Mesenchymal stem cell (in vitro differentiated cells and primary cell): Measurements from ENCODE around the gene PARK7.

ENCODE experiments used
- DNase-seq: peaks from one replicate; pipeline ENCODE4 v3.0.0-alpha.2; 2013
- H2AFZ ChIP-seq: one replicate; pipeline ENCODE4 v1.6.1; 2013; ENCODE audit warnings: low read depth, mild to moderate bottlenecking, control low read depth, inconsistent platforms, low read length, moderate library complexity
- H2AK5ac ChIP-seq: 2 replicates; pipeline ENCODE4 v1.6.1; 2013; ENCODE audit warnings: low read length, moderate library complexity, mild to moderate bottlenecking, inconsistent platforms; ENCODE audit not compliant: severe bottlenecking
- H2BK120ac ChIP-seq: one replicate; pipeline ENCODE4 v1.6.1; 2013; ENCODE audit warnings: low read depth, mild to moderate bottlenecking, inconsistent platforms, low read length, moderate library complexity
- H2BK12ac ChIP-seq, 2 experiments: one replicate each; pipeline ENCODE4 v1.6.1; 2013; ENCODE audit warnings: inconsistent platforms in 2 of 2, low read length in 2 of 2, mild to moderate bottlenecking in 2 of 2, moderate library complexity in 2 of 2, control low read depth in 1 of 2
- H2BK15ac ChIP-seq: one replicate; pipeline ENCODE4 v1.6.1; 2013; ENCODE audit warnings: mild to moderate bottlenecking, low read depth, inconsistent platforms; ENCODE audit not compliant: poor library complexity, severe bottlenecking
- H2BK5ac ChIP-seq: 2 replicates; pipeline ENCODE4 v1.6.1; 2013; ENCODE audit warnings: low read depth, mild to moderate bottlenecking, low read length, control low read depth, inconsistent platforms; ENCODE audit not compliant: poor library complexity, severe bottlenecking
- H3K14ac ChIP-seq, 2 experiments: one replicate each; pipeline ENCODE4 v1.6.1; 2013; ENCODE audit warnings: inconsistent platforms in 2 of 2, low read length in 2 of 2, control low read depth in 1 of 2, mild to moderate bottlenecking in 1 of 2, moderate library complexity in 1 of 2
- H3K18ac ChIP-seq, 2 experiments: one replicate each; pipeline ENCODE4 v1.6.1; 2013; ENCODE audit warnings: inconsistent platforms in 2 of 2, low read length in 2 of 2, control low read depth in 1 of 2, low read depth in 1 of 2, mild to moderate bottlenecking in 1 of 2
- H3K23ac ChIP-seq, 2 experiments: one replicate each; pipeline ENCODE4 v1.6.1; 2013; ENCODE audit warnings: inconsistent platforms in 2 of 2, low read length in 2 of 2, mild to moderate bottlenecking in 2 of 2, moderate library complexity in 2 of 2, control low read depth in 1 of 2
- H3K27ac ChIP-seq: 2 replicates; pipeline ENCODE4 v1.5.1; 2013; ENCODE audit warnings: mild to moderate bottlenecking, moderate library complexity, low read length, control low read depth, inconsistent platforms; ENCODE audit not compliant: poor library complexity, severe bottlenecking
- H3K27me3 ChIP-seq, 2 experiments: 2 replicates each; pipeline versions ENCODE4 v1.6.1 to v1.7.0; 2013; ENCODE audit warnings: low read length in 2 of 2, mild to moderate bottlenecking in 2 of 2, moderate library complexity in 2 of 2, control low read depth in 1 of 2, inconsistent platforms in 1 of 2; ENCODE audit not compliant: control insufficient read depth in 1 of 2, insufficient read depth in 1 of 2
- H3K36me3 ChIP-seq, 2 experiments: 2 replicates each; pipeline versions ENCODE4 v1.6.1 to v1.7.0; 2013; ENCODE audit warnings: low read length in 2 of 2, control low read depth in 1 of 2, inconsistent platforms in 1 of 2, low read depth in 1 of 2, mild to moderate bottlenecking in 1 of 2; ENCODE audit not compliant: insufficient read depth in 2 of 2, control insufficient read depth in 1 of 2
- H3K4ac ChIP-seq, 2 experiments: one replicate each; pipeline ENCODE4 v1.6.1; 2013; ENCODE audit warnings: inconsistent platforms in 2 of 2, low read length in 2 of 2, mild to moderate bottlenecking in 2 of 2, moderate library complexity in 2 of 2, control low read depth in 1 of 2, low read depth in 1 of 2
- H3K4me1 ChIP-seq: 2 replicates; pipeline ENCODE4 v1.6.1; 2013; ENCODE audit warnings: low read depth, low read length, control low read depth; ENCODE audit not compliant: control insufficient read depth, insufficient read depth
- H3K4me2 ChIP-seq: 2 replicates; pipeline ENCODE4 v1.6.1; 2013; ENCODE audit warnings: low read length, mild to moderate bottlenecking, inconsistent platforms; ENCODE audit not compliant: poor library complexity, severe bottlenecking
- H3K4me3 ChIP-seq, 2 experiments: 2 replicates each; pipeline versions ENCODE4 v1.5.1 to v1.7.0; 2013; ENCODE audit warnings: low read length in 2 of 2, mild to moderate bottlenecking in 2 of 2, control low read depth in 1 of 2, low read depth in 1 of 2; ENCODE audit not compliant: insufficient read depth in 1 of 2
- H3K79me1 ChIP-seq: replicated peaks from 2 replicates; pipeline ENCODE4 v1.6.1; 2013; ENCODE audit warnings: mild to moderate bottlenecking, control low read depth, low read length, inconsistent platforms; ENCODE audit not compliant: poor library complexity, severe bottlenecking
- H3K9ac ChIP-seq: 2 replicates; pipeline ENCODE4 v1.7.0; 2013; ENCODE audit warnings: mild to moderate bottlenecking, low read length, moderate library complexity
- H3K9me3 ChIP-seq: 2 replicates; pipeline ENCODE4 v1.7.0; 2013; ENCODE audit warnings: mild to moderate bottlenecking, low read length; ENCODE audit not compliant: control insufficient read depth
- H4K8ac ChIP-seq: one replicate; pipeline ENCODE4 v1.6.1; 2013; ENCODE audit warnings: inconsistent platforms, mild to moderate bottlenecking, low read length, moderate library complexity
- H4K91ac ChIP-seq: one replicate; pipeline ENCODE4 v1.6.1; 2013; ENCODE audit warnings: mild to moderate bottlenecking, low read length, inconsistent platforms
- WGBS: methylation state at CpG from one replicate; pipeline ENCODE4 v1.1.7; 2013; ENCODE audit warnings: mixed read lengths; 5-methylcytosine and 5-hydroxymethylcytosine counted together

Gene PARK7

GRCh38 chr1:7991504-7992440, 30.3 kb downstream of the PARK7 start:
- Histone ChIP-seq H3K4ac (no peak overlapping the region), H4K91ac (peak overlapping the region; percentile 80), H2AK5ac (peak overlapping the region; percentile 45), H3K27ac (no peak overlapping the region), H3K79me1 (no peaks in the 10 kb centered on the region), H2AFZ (no peak overlapping the region), H3K4me1 (peaks cover 7% of the 10 kb centered on the region), H3K4me3 (no peak overlapping the region), H3K18ac (peak overlapping the region; percentile 66 to 75), H2BK5ac (peak overlapping the region; percentile 57), H3K36me3 (peaks cover 6 to 16% of the 10 kb centered on the region in 2 experiments), H2BK120ac (peak overlapping the region; percentile 19), H3K23ac (no peak overlapping the region), H3K9me3 (no peaks in the 10 kb centered on the region), H3K4me2 (no peak overlapping the region), H2BK15ac (peak overlapping the region; percentile 28), H3K14ac (no peak overlapping the region), H3K9ac (no peak overlapping the region), H2BK12ac (peak overlapping the region; percentile 77), H4K8ac (no peak overlapping the region), H3K27me3 (no peaks in the 10 kb centered on the region)
- 75% methylated on average over 16 of the region's 18 CpGs for WGBS
- DNase-seq: peak; percentile 48

GRCh38 chr1:7992885-7993284, 31.4 kb downstream of the PARK7 start:
- no peak overlapping the region for H2AFZ ChIP-seq
- H3K79me1 ChIP-seq: no peaks in the 10 kb centered on the region
- H2BK120ac ChIP-seq: no peak overlapping the region
- DNase-seq: no peak
- no peak overlapping the region for H3K27ac ChIP-seq
- H2BK5ac ChIP-seq: no peak overlapping the region
- H3K23ac ChIP-seq: no peak overlapping the region
- no peak overlapping the region for H3K4me2 ChIP-seq
- no peak overlapping the region for H3K4ac ChIP-seq
- H4K8ac ChIP-seq: no peak overlapping the region
- H3K27me3 ChIP-seq: no peaks in the 10 kb centered on the region
- H2BK12ac ChIP-seq: peak overlapping the region in 1 of 2 experiments; percentile 76
- WGBS: no CpG with 5 or more reads among the region's 4 CpGs
- no peaks in the 10 kb centered on the region for H3K9me3 ChIP-seq
- peaks cover 0 to 11% of the 10 kb centered on the region in 2 experiments for H3K36me3 ChIP-seq
- no peak overlapping the region for H3K14ac ChIP-seq
- H4K91ac ChIP-seq: no peak overlapping the region
- H3K9ac ChIP-seq: no peak overlapping the region
- no peak overlapping the region for H3K4me3 ChIP-seq
- peaks cover 7% of the 10 kb centered on the region for H3K4me1 ChIP-seq
- no peak overlapping the region for H2AK5ac ChIP-seq
- no peak overlapping the region for H2BK15ac ChIP-seq
- H3K18ac ChIP-seq: peak overlapping the region in 1 of 2 experiments; percentile 54

GRCh38 chr1:7993593-7994479, 32.3 kb downstream of the PARK7 start:
- DNase-seq: peak; percentile 95
- no peak overlapping the region for H3K9ac ChIP-seq
- H2AFZ ChIP-seq: no peak overlapping the region
- peaks cover 0 to 11% of the 10 kb centered on the region in 2 experiments for H3K36me3 ChIP-seq
- peak overlapping the region; percentile 75 for H4K91ac ChIP-seq
- peak overlapping the region; percentile 79 for H2BK120ac ChIP-seq
- H3K4me2 ChIP-seq: no peak overlapping the region
- no peak overlapping the region for H3K4me3 ChIP-seq
- H2AK5ac ChIP-seq: peak overlapping the region; percentile 77
- WGBS: 82% methylated on average over 18 of the region's 19 CpGs
- H3K9me3 ChIP-seq: no peaks in the 10 kb centered on the region
- H3K18ac ChIP-seq: peak overlapping the region; percentile 12 to 37
- H3K4me1 ChIP-seq: peaks cover 7% of the 10 kb centered on the region
- peak overlapping the region; percentile 69 for H2BK15ac ChIP-seq
- H3K79me1 ChIP-seq: no peaks in the 10 kb centered on the region
- H4K8ac ChIP-seq: peak overlapping the region; percentile 64
- peak overlapping the region; percentile 53 for H3K27ac ChIP-seq
- H2BK12ac ChIP-seq: peak overlapping the region; percentile 66 to 84
- no peak overlapping the region for H3K23ac ChIP-seq
- no peaks in the 10 kb centered on the region for H3K27me3 ChIP-seq
- no peak overlapping the region for H3K14ac ChIP-seq
- no peak overlapping the region for H2BK5ac ChIP-seq
- H3K4ac ChIP-seq: peak overlapping the region in 1 of 2 experiments; percentile 81

- H3K4me1 ChIP-seq: peaks cover 7% of the 10 kb centered on the region
- no peak overlapping the region for H2BK12ac ChIP-seq
- no peak overlapping the region for H4K91ac ChIP-seq
- WGBS: no CpG with 5 or more reads among the region's 1 CpG
- no peak overlapping the region for H2BK120ac ChIP-seq
- H3K36me3 ChIP-seq: peaks cover 0 to 9% of the 10 kb centered on the region in 2 experiments
- no peak overlapping the region for H3K18ac ChIP-seq
- no peak overlapping the region for H3K27ac ChIP-seq
- no peak overlapping the region for H4K8ac ChIP-seq
- H2AK5ac ChIP-seq: no peak overlapping the region
- no peak overlapping the region for H3K4me2 ChIP-seq
- DNase-seq: no peak
- H2BK5ac ChIP-seq: no peak overlapping the region
- H2AFZ ChIP-seq: no peak overlapping the region
- H3K14ac ChIP-seq: no peak overlapping the region
- no peak overlapping the region for H3K23ac ChIP-seq
- H3K27me3 ChIP-seq: no peaks in the 10 kb centered on the region
- no peaks in the 10 kb centered on the region for H3K79me1 ChIP-seq
- H2BK15ac ChIP-seq: no peak overlapping the region
- no peak overlapping the region for H3K4ac ChIP-seq
- H3K9me3 ChIP-seq: no peaks in the 10 kb centered on the region
- H3K4me3 ChIP-seq: no peak overlapping the region
- H3K9ac ChIP-seq: no peak overlapping the region
Measured at GRCh38 chr1:7994827-7995226, 33.3 kb downstream of the PARK7 start.
